ENCODE data around the gene ZNF778. TPM values are rescaled to one million over a fixed set of nuclear protein-coding genes. Genes with fewer than 3 reads are reported as not detected.

ZNF778 gene
- total RNA-seq, 4 donors from 2014 or later, result 5.7 to 22.8 (median 13.4) TPM

DNA sequence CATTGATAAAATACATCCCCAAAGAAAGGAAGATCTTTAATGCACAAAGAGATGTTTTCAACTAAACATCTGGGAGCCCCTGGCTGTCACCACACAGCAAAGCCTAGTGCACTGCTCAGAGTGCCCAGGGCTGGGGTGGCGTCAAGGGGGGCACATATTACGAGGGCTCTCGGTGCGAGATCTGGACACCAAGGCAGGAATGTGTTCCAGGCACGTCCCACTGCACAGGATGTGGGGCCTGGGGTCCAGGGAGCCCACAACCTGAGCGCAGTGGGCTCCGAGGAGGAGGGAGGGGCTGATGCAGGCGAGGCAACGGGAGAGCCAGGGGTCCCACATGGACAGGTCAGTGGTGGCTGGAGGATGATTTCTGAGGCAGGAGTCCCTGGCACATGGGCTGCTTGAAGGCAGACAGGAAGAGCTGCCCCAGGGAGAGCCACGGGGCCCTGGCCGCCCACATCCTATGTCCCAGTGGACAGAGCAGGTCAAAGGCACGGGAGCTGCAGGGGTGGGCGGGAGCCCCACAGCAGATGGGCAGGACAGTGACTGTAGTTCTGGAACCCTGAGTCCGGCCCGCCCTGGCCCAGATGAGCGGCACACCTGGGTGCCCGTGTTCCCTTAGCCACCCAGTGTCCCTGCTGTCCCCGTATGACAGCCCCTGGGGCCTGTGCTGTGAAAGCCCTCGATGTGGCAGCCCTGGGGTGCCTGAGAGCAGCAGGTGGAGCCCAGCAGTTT, 56.4 kb downstream of the ZNF778 start:
- ATAC-seq (ENCODE audit: low FRiP score) (no peak), DNase-seq (ENCODE audit: low spot score) (no peak)
- TF ChIP-seq CTCF (IDR thresholded peaks at IDR 0.05), result no peak

DNA sequence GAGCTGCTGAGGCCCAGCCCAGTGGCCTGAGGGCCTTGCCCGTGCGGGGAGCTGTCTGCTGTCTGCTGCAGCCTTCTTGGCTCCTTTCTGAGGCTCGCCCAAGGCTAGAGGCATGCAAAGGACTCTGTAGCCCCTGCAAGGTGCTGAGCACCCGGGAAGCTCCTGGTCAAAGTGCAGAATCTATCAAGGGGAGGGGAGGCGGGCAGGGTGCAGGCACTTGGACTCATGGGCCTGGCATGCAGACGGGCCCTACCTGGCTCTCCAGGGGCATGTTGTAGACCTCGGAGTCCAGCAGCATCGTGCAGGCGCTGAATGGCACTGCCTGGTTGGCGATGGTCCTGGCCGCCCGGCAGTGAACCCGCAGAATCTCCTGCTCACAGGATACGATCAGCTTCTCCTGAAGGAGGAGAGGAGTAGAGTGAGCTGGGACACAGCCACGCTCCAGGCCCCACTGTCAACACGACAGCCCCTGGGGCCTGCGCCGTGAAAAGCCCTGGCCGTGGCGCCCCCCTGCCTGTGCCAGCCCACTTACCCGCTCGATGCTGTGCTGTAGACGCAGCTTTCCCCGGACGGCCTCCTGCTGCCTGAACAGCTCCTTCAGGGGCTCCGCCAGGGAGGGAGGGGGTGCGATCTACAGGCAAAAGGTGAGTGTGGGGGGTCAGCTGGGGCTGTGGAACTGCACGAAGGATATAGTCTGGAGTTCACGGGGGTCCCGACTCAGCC, 57.2 kb downstream of the ZNF778 start:
- no peak for ATAC-seq (ENCODE audit: low FRiP score)
- TF ChIP-seq CTCF (IDR thresholded peaks at IDR 0.05), result no peak

GRCh38 chr16:89275284-89275584, 57.7 kb downstream of the ZNF778 start:
- TF ChIP-seq CTCF (IDR thresholded peaks at IDR 0.05), result no peak
- no peak for DNase-seq (ENCODE audit: low spot score)

More for the DNA sequence above, 57.2 kb downstream of the ZNF778 start:
- DNase-seq (ENCODE audit: low spot score), result no peak

DNA sequence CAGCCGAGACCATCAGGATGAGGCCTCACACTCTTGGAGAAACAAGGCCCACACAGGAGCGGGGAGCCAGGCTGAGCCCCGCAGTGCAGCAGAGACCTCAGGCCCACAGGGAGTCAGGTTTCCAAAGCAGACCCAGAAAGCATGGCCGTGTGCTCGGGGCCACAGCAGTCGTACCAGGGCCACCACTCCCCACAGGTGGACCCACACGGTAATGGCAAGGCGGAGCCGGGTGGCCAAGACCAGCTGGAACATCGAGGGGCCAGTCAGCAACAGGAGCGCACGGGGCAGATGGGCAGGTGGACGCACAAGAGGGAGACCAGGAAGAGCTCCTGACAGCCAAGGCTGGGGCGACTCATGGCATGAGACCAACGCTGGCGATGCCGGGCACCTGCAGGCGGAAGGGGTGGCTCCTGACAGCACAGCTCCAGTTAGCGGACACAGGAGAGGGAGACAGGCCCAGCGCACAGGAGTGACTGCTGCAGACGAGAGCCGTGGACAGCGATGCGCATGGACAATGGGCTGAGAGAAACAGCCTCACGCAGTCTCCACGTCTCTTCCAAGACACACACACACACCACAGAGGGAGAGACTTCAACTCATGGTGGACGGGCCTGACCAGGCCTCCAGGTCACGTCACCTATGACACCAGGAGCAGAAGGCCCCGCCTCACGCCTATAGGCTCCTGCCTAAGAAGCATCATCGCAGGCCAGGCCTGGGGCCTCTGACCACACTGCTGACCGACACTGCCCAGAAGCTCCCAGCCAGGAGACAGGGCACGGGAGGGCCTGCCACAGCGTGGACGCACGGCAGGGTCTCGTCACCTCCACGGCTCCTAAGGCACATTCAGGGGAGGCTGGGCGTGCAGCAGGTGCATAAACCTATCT, 58.6 kb downstream of the ZNF778 start:
- no peak for ATAC-seq (ENCODE audit: low FRiP score)
- DNase-seq (ENCODE audit: low spot score), result no peak
- TF ChIP-seq CTCF (IDR thresholded peaks at IDR 0.05), result no peak

More at GRCh38 chr16:89275284-89275584, 57.7 kb downstream of the ZNF778 start:
- no peak for ATAC-seq (ENCODE audit: low FRiP score)

GRCh38 chr16:89277049-89277448, 59.5 kb downstream of the ZNF778 start:
- ATAC-seq (ENCODE audit: low FRiP score), result no peak
- no peak for TF ChIP-seq CTCF (IDR thresholded peaks at IDR 0.05)
- DNase-seq (ENCODE audit: low spot score), result no peak

DNA sequence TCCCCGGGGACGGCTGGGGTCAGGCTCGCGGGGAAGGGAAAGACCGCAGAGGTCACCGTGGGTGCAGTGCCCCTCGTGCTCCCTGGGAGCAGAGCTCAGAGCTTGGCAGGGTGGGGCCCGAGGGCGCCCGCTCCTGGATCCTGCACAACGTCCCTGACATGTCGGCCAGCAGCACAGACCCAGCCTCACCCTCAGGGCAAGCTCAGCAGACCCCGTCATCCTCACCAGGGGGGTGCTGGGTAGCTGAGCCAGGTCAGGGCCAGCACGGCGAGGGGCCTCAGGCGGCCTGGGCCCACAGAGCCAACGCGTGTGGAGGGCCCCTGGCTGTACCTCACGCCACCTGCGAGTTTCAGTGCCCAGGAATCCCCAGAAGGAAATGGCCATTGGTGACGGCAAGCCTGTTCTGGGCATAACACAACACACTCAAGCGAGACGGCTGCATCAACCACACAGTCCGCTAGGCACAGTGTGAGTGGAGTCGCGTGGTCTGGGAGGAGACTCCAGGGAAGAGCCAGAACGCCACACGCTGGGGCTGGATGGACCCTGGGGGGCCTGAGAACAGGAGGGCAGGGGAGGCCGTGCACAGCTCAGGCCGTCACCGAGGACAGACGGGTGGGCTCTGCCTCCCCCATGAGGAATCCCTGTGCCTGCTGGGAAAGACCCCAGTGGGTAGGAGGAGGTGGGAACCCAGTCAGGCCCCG, 60.3 kb downstream of the ZNF778 start:
- TF ChIP-seq CTCF (IDR thresholded peaks at IDR 0.05), result no peak
- ATAC-seq (ENCODE audit: low FRiP score), result no peak
- DNase-seq (ENCODE audit: low spot score), result no peak

All from omental fat pad (tissue), 4 donors.